SU-DHL-6 (cell line): Measurements from ENCODE around the gene NR1I2.

Experiments
- CTCF ChIP-seq: fragments of 200-600 bp; sonication (generic); IDR thresholded peaks from one replicate; pipeline ENCODE4 v1.5.1; 2017; ENCODE audit warnings: antibody characterized with exemption, mild to moderate bottlenecking, low read length, moderate library complexity; ENCODE audit not compliant: insufficient read depth, poor library complexity, severe bottlenecking
- EZH2phosphoT487 ChIP-seq: fragments of 200-600 bp; sonication (generic), shearing (Covaris generic); conservative IDR thresholded peaks from 2 replicates; pipeline ENCODE4 v1.6.1; 2018; ENCODE audit warnings: mild to moderate bottlenecking, antibody characterized with exemption, low read length, moderate library complexity, mixed read lengths

- TF ChIP-seq CTCF: no peak
- TF ChIP-seq EZH2phosphoT487: no peak
Observed at GRCh38 chr3:119795849-119796248, 13.9 kb downstream of the NR1I2 start.
